GM19025 (cell line): Measurements from ENCODE around the gene SDHAF3.
"Not testable (repeated sequence)": the region's sequence is repeated elsewhere in the genome, so short reads cannot be mapped to it uniquely, and the experiment has no call there.

Experiments used
- ATAC-seq: cut with Tn5 transposase; IDR thresholded peaks from one replicate; pipeline ENCODE4 v1.9.1; 2021; ENCODE audit warnings: mild to moderate bottlenecking, low read depth, moderate library complexity; ENCODE audit not compliant: unreplicated experiment

Gene SDHAF3

GRCh38 chr7:97120713-97121457 lies 3.4 kb downstream of the SDHAF3 start:
- ATAC-seq = no peak

- not testable (repeated sequence) for ATAC-seq
Observed at GRCh38 chr7:97123115-97123514, 5.6 kb downstream of the SDHAF3 start.

GRCh38 chr7:97126483-97127171 lies 9.1 kb downstream of the SDHAF3 start:
- ATAC-seq = no peak

- ATAC-seq = no peak
Observed at GRCh38 chr7:97128736-97129135, 11.2 kb downstream of the SDHAF3 start.

- ATAC-seq = no peak
Observed at GRCh38 chr7:97130417-97131139, 13.1 kb downstream of the SDHAF3 start.

- no peak for ATAC-seq
Observed at GRCh38 chr7:97133159-97133558, 15.7 kb downstream of the SDHAF3 start.

- ATAC-seq = no peak
Observed at GRCh38 chr7:97138830-97139229, 21.3 kb downstream of the SDHAF3 start.

GRCh38 chr7:97145068-97145467 lies 27.6 kb downstream of the SDHAF3 start:
- no peak for ATAC-seq

- no peak for ATAC-seq
Observed at GRCh38 chr7:97149843-97150242, 32.3 kb downstream of the SDHAF3 start.

GRCh38 chr7:97155897-97156418 lies 38.5 kb downstream of the SDHAF3 start:
- ATAC-seq = no peak

- not testable (repeated sequence) for ATAC-seq
Observed at GRCh38 chr7:97159984-97160383, 42.5 kb downstream of the SDHAF3 start.

- not testable (repeated sequence) for ATAC-seq
Observed at GRCh38 chr7:97161609-97162008, 44.1 kb downstream of the SDHAF3 start.

- ATAC-seq = no peak
Observed at GRCh38 chr7:97166308-97166707, 48.8 kb downstream of the SDHAF3 start.

- ATAC-seq = no peak
Observed at GRCh38 chr7:97167176-97167575, 49.7 kb downstream of the SDHAF3 start.

- no peak for ATAC-seq
Observed at GRCh38 chr7:97167749-97168148, 50.3 kb downstream of the SDHAF3 start.

GRCh38 chr7:97174303-97174702 lies 56.8 kb downstream of the SDHAF3 start:
- no peak for ATAC-seq

GRCh38 chr7:97179454-97180104 lies 62.1 kb downstream of the SDHAF3 start:
- no peak for ATAC-seq

GRCh38 chr7:97187067-97187466 lies 69.6 kb downstream of the SDHAF3 start:
- no peak for ATAC-seq

GRCh38 chr7:97196174-97196573 lies 78.7 kb downstream of the SDHAF3 start:
- ATAC-seq = not testable (repeated sequence)

GRCh38 chr7:97198596-97198995 lies 81.1 kb downstream of the SDHAF3 start:
- no peak for ATAC-seq

- no peak for ATAC-seq
Observed at GRCh38 chr7:97200018-97200417, 82.5 kb downstream of the SDHAF3 start.
